Keratinocyte (primary cell): ENCODE data around the gene MCCD1. TPM values are rescaled to one million over a fixed set of nuclear protein-coding genes. Genes with fewer than 3 reads are reported as not detected.
A peak's percentile ranks its signal among the peaks of the same experiment; 100 is the strongest.

Source experiments
- DNase-seq: peaks from one replicate; pipeline ENCODE4 v3.0.0-alpha.2; 2011; ENCODE audit warnings: low read depth, missing footprints, low spot score
- FAIRE-seq: peaks from 2 replicates; lab custom pipeline; 2011; peaks lifted over from hg19 to GRCh38; lab: Jason Lieb, UNC
- H2AFZ ChIP-seq: 2 replicates; pipeline ENCODE4 v1.6.0; 2012; ENCODE audit warnings: low read length, control low read depth, inconsistent platforms; ENCODE audit not compliant: control insufficient read depth
- H3K27ac ChIP-seq: 2 replicates; pipeline ENCODE4 v1.5.1; 2011; ENCODE audit warnings: low read length; ENCODE audit not compliant: control insufficient read depth, insufficient read depth
- H3K27me3 ChIP-seq: 3 replicates; pipeline ENCODE4 v1.6.0; 2011; ENCODE audit warnings: low read length; ENCODE audit not compliant: control insufficient read depth, insufficient read depth; ENCODE audit errors: extremely low read depth
- H3K36me3 ChIP-seq, 2 experiments: 2 replicates in 1 of 2; 3 replicates in 1 of 2; pipeline ENCODE4 v1.5.1; 2011; ENCODE audit warnings: low read length in 2 of 2, mild to moderate bottlenecking in 1 of 2; ENCODE audit not compliant: control insufficient read depth in 2 of 2, insufficient read depth in 2 of 2; ENCODE audit errors: extremely low read depth in 1 of 2
- H3K4me1 ChIP-seq: 3 replicates; pipeline ENCODE4 v1.5.1; 2011; ENCODE audit warnings: low read length; ENCODE audit not compliant: control insufficient read depth, insufficient read depth; ENCODE audit errors: extremely low read depth
- H3K4me2 ChIP-seq: 3 replicates; pipeline ENCODE4 v1.6.0; 2011; ENCODE audit warnings: low read depth, low read length; ENCODE audit not compliant: control insufficient read depth, insufficient read depth; ENCODE audit errors: extremely low read depth
- H3K4me3 ChIP-seq, 3 experiments: fragments of 200-600 bp in 1 of 3; sonication (generic) in 1 of 3; 2 replicates in 2 of 3; 3 replicates in 1 of 3; pipeline ENCODE4 v1.5.1; 2011 to 2016; ENCODE audit warnings: low read length in 3 of 3, mild to moderate bottlenecking in 3 of 3, control low read depth in 2 of 3, inconsistent platforms in 1 of 3, low read depth in 1 of 3, mixed read lengths in 1 of 3, mixed run types in 1 of 3, moderate library complexity in 1 of 3; ENCODE audit not compliant: control insufficient read depth in 2 of 3, insufficient read depth in 2 of 3; ENCODE audit errors: extremely low read depth in 1 of 3
- H3K79me2 ChIP-seq: 2 replicates; pipeline ENCODE4 v1.6.0; 2012; ENCODE audit warnings: low read length; ENCODE audit not compliant: control insufficient read depth, insufficient read depth
- H3K9ac ChIP-seq: 3 replicates; pipeline ENCODE4 v1.6.0; 2011; ENCODE audit warnings: low read length; ENCODE audit not compliant: control insufficient read depth, insufficient read depth; ENCODE audit errors: extremely low read depth
- H3K9me1 ChIP-seq: 3 replicates; pipeline ENCODE4 v1.6.0; 2011; ENCODE audit warnings: low read length; ENCODE audit not compliant: control insufficient read depth, insufficient read depth; ENCODE audit errors: extremely low read depth
- H3K9me3 ChIP-seq: 2 replicates; pipeline ENCODE4 v1.5.1; 2012; ENCODE audit warnings: low read depth, low read length; ENCODE audit not compliant: control insufficient read depth
- H4K20me1 ChIP-seq: 3 replicates; pipeline ENCODE4 v1.6.0; 2011; ENCODE audit warnings: low read length; ENCODE audit not compliant: control insufficient read depth, insufficient read depth; ENCODE audit errors: extremely low read depth
- CTCF ChIP-seq, 3 experiments: IDR thresholded peaks in 1 of 3; conservative IDR thresholded peaks in 1 of 3; optimal IDR thresholded peaks in 1 of 3; 2 replicates in 2 of 3; 3 replicates in 1 of 3; pipeline versions ENCODE3 to v1.5.1; 2011; ENCODE audit warnings: low read length in 3 of 3, mild to moderate bottlenecking in 3 of 3, moderate library complexity in 2 of 3, control low read depth in 1 of 3, inconsistent platforms in 1 of 3; ENCODE audit not compliant: insufficient read depth in 2 of 3; ENCODE audit errors: extremely low read depth in 1 of 3
- EZH2 ChIP-seq: IDR thresholded peaks from one replicate; pipeline ENCODE4 v1.6.1; 2012; ENCODE audit warnings: inconsistent platforms, mild to moderate bottlenecking, low read length, moderate library complexity
- dilution Hi-C: fragments of 300-500 bp; cut with MboI; formaldehyde crosslinking; loops from one replicate; pipeline ENCODE4 v1.7.0; 2020; ENCODE audit warnings: low sequenced_read_pairs; ENCODE audit not compliant: extremely low pct_ligation_motif_present
- polyA plus RNA-seq, 5 experiments: library from polyadenylated mRNA; depleted of rRNA in 3 of 5; stranded (reverse) in 3 of 5; stranded (forward) in 1 of 5; unstranded in 1 of 5; fragments of >200 nt; gene quantifications; 1 replicate in 1 of 5; 2 replicates in 3 of 5; 3 replicates in 1 of 5; pipeline versions ENCODE4 v1.2.1 to v1.2.3, GENCODE V29; 2011 to 2012; ENCODE audit warnings: missing spikeins in 2 of 5, low read depth in 1 of 5, low replicate concordance in 1 of 5

The MCCD1 gene
- polyA plus RNA-seq, 1 donor (not counting 4 experiments of a cell fraction or from before 2014, with no cell fraction given), result not detected

GRCh38 chr6:31541059-31541657 is 12.4 kb downstream of the MCCD1 start:
- peak overlapping the region; percentile 75 to 97 (median 96) for H3K4me3 ChIP-seq
- peaks cover 14 to 35% of the 10 kb centered on the region in 2 experiments for H3K36me3 ChIP-seq
- H3K79me2 ChIP-seq, result peaks cover 57% of the 10 kb centered on the region
- no peak overlapping the region for H2AFZ ChIP-seq
- dilution Hi-C loops, result no loop called here
- no peak for DNase-seq
- H3K4me2 ChIP-seq, result peak overlapping the region; percentile 98
- peaks cover 28% of the 10 kb centered on the region for H3K4me1 ChIP-seq
- peak overlapping the region; percentile 96 for H3K9ac ChIP-seq
- peak overlapping the region; percentile 98 for H3K27ac ChIP-seq
- H3K9me3 ChIP-seq, result no peaks in the 10 kb centered on the region
- H3K27me3 ChIP-seq, result no peaks in the 10 kb centered on the region
- FAIRE-seq, result no peak
- TF ChIP-seq EZH2 (no peak), CTCF (optimal IDR thresholded peaks at IDR 0.05 in 1 of 3, IDR thresholded peaks at IDR 0.05 in 1 of 3, conservative IDR thresholded peaks at IDR 0.05 in 1 of 3; ENCODE audit: extremely low read depth in 1 of 3, insufficient read depth in 2 of 3, low read length in 3 of 3) (no peak)
- peaks cover 36% of the 10 kb centered on the region for H4K20me1 ChIP-seq
- H3K9me1 ChIP-seq, result no peaks in the 10 kb centered on the region

GRCh38 chr6:31541658-31542521 is 13.1 kb downstream of the MCCD1 start, which contains the start of gene DDX39B:
DDX39B (minus strand) TSS chr6:31542003; CDS start chr6:31540532, 1,471 bp downstream.
- peak within 1 kb of the TSS; percentile 98 for H3K27ac ChIP-seq
- no peaks in the 10 kb centered on the region for H3K27me3 ChIP-seq
- peak within 1 kb of the TSS; percentile 96 for H3K9ac ChIP-seq
- H3K4me2 ChIP-seq, result peak within 1 kb of the TSS; percentile 98
- peak; percentile 86 for DNase-seq
- H3K36me3 ChIP-seq, result peaks cover 9 to 27% of the 10 kb centered on the region in 2 experiments
- H3K79me2 ChIP-seq, result peaks cover 50% of the 10 kb centered on the region
- dilution Hi-C loops, result no loop called here
- peak within 1 kb of the TSS; percentile 91 for H2AFZ ChIP-seq
- H3K4me3 ChIP-seq, result peak within 1 kb of the TSS; percentile 75 to 97 (median 96)
- H3K9me1 ChIP-seq, result no peaks in the 10 kb centered on the region
- no peak for FAIRE-seq
- no peaks in the 10 kb centered on the region for H3K9me3 ChIP-seq
- peaks cover 29% of the 10 kb centered on the region for H4K20me1 ChIP-seq
- peaks cover 31% of the 10 kb centered on the region for H3K4me1 ChIP-seq
- TF ChIP-seq CTCF (optimal IDR thresholded peaks at IDR 0.05 in 1 of 3, IDR thresholded peaks at IDR 0.05 in 1 of 3, conservative IDR thresholded peaks at IDR 0.05 in 1 of 3; ENCODE audit: extremely low read depth in 1 of 3, insufficient read depth in 2 of 3, low read length in 3 of 3), result no peak
- TF ChIP-seq EZH2, result no peak
